GM12878 (cell line): ENCODE data around the gene TUT4. TPM values are rescaled to one million over a fixed set of nuclear protein-coding genes. Genes with fewer than 3 reads are reported as not detected.

Source experiments
- FOXM1 ChIP-seq: IDR thresholded peaks from 2 replicates; pipeline ENCODE4 v1.6.1; 2012; ENCODE audit warnings: low read depth, mild to moderate bottlenecking, inconsistent platforms, low read length, moderate library complexity
- NFIC ChIP-seq: IDR thresholded peaks from 2 replicates; pipeline ENCODE4 v1.6.1; 2012; ENCODE audit warnings: low read depth, mild to moderate bottlenecking, inconsistent platforms, low read length, moderate library complexity
- NR2C2 ChIP-seq: IDR thresholded peaks from 2 replicates; pipeline ENCODE4 v1.6.1; 2011; ENCODE audit warnings: borderline replicate concordance, low read depth; ENCODE audit not compliant: control insufficient read depth, insufficient read length
- SIX5 ChIP-seq: IDR thresholded peaks from 2 replicates; pipeline ENCODE4 v1.6.1; 2011; ENCODE audit warnings: mild to moderate bottlenecking, low read depth, low read length, moderate library complexity; ENCODE audit not compliant: severe bottlenecking
- YY1 ChIP-seq: IDR thresholded peaks from 2 replicates; pipeline ENCODE4 v1.6.1; 2011; ENCODE audit warnings: low read depth, mild to moderate bottlenecking, low read length
- ZNF217 ChIP-seq: fragments of 450-650 bp; IDR thresholded peaks from 2 replicates; pipeline ENCODE4 v1.6.1; 2017; ENCODE audit warnings: antibody characterized with exemption, mild to moderate bottlenecking
- polyA plus RNA-seq, 11 experiments: library from polyadenylated mRNA; depleted of rRNA in 4 of 11; unstranded in 6 of 11; stranded (reverse) in 5 of 11; fragments of >200 nt; fragmentation: Nextera tagmentation in 4 of 11; fragmentation: Illumina TruSeq in 1 of 11; extraction: Ambion mirVana in 4 of 11; extraction: Trizol in 1 of 11; gene quantifications; 1 replicate in 1 of 11; 2 replicates in 10 of 11; pipeline versions ENCODE4 v1.2.1 to v1.2.3, GENCODE V29; 2011 to 2016; ENCODE audit warnings: inconsistent platforms in 2 of 11, missing spikeins in 2 of 11, low read depth in 1 of 11
- total RNA-seq, 4 experiments: library from RNA; depleted of rRNA in 3 of 4; stranded (reverse); fragments of >200 nt in 3 of 4; fragmentation: Illumina TruSeq in 1 of 4; extraction: Trizol in 1 of 4; gene quantifications; 2 replicates each; pipeline versions ENCODE4 v1.2.1 to v1.2.3, GENCODE V29; 2013 to 2021
- TF ChIP-seq, protein P1 (sequence below): IDR thresholded peaks from 2 replicates; pipeline ENCODE4 v1.6.1; 2011; ENCODE audit warnings: mild to moderate bottlenecking, low read depth, low read length, moderate library complexity; ENCODE audit not compliant: insufficient replicate concordance
- TF ChIP-seq, protein P2 (sequence below): IDR thresholded peaks from 2 replicates; pipeline ENCODE4 v1.6.1; 2012; ENCODE audit warnings: mild to moderate bottlenecking, low read depth, low read length
- TF ChIP-seq, protein P3 (sequence below): fragments of 450-650 bp; IDR thresholded peaks from 2 replicates; pipeline ENCODE4 v1.6.1; 2017; ENCODE audit warnings: antibody characterized with exemption, mild to moderate bottlenecking, moderate library complexity

The TUT4 gene
- total and polyA plus RNA-seq, 10 of the 15 experiments (the other 5 are each of a cell fraction or from before 2014, with no cell fraction given), result 9.4 to 40.7 (median 27.6) TPM

DNA sequence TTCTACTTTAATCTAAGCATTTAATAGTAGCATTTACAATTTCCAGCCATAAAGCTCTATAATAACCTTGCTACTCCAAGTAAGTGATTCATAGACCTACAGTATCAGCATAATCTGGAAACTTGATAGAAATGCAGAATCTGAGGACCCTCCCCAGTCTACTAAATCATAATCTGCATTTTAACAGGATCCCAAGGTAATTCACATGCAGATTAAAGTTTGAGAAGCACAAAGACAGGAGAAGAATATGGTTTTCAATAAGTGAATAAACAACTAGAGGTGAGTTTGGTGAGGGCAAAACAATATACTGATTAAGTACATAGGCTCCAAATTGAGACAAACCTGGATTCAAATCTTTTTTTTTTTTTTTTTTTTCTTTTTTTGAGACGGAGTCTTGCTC is 91.1 kb downstream of the TUT4 start (continued):
- TF ChIP-seq, protein P1, sequence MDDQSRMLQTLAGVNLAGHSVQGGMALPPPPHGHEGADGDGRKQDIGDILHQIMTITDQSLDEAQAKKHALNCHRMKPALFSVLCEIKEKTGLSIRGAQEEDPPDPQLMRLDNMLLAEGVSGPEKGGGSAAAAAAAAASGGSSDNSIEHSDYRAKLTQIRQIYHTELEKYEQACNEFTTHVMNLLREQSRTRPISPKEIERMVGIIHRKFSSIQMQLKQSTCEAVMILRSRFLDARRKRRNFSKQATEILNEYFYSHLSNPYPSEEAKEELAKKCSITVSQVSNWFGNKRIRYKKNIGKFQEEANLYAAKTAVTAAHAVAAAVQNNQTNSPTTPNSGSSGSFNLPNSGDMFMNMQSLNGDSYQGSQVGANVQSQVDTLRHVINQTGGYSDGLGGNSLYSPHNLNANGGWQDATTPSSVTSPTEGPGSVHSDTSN, result no peak
- TF ChIP-seq NR2C2, result no peak
- no peak for TF ChIP-seq YY1
- no peak for TF ChIP-seq NFIC
- TF ChIP-seq, protein P2, sequence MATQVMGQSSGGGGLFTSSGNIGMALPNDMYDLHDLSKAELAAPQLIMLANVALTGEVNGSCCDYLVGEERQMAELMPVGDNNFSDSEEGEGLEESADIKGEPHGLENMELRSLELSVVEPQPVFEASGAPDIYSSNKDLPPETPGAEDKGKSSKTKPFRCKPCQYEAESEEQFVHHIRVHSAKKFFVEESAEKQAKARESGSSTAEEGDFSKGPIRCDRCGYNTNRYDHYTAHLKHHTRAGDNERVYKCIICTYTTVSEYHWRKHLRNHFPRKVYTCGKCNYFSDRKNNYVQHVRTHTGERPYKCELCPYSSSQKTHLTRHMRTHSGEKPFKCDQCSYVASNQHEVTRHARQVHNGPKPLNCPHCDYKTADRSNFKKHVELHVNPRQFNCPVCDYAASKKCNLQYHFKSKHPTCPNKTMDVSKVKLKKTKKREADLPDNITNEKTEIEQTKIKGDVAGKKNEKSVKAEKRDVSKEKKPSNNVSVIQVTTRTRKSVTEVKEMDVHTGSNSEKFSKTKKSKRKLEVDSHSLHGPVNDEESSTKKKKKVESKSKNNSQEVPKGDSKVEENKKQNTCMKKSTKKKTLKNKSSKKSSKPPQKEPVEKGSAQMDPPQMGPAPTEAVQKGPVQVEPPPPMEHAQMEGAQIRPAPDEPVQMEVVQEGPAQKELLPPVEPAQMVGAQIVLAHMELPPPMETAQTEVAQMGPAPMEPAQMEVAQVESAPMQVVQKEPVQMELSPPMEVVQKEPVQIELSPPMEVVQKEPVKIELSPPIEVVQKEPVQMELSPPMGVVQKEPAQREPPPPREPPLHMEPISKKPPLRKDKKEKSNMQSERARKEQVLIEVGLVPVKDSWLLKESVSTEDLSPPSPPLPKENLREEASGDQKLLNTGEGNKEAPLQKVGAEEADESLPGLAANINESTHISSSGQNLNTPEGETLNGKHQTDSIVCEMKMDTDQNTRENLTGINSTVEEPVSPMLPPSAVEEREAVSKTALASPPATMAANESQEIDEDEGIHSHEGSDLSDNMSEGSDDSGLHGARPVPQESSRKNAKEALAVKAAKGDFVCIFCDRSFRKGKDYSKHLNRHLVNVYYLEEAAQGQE, result no peak
- no peak for TF ChIP-seq FOXM1
- no peak for TF ChIP-seq ZNF217
- TF ChIP-seq, protein P3, sequence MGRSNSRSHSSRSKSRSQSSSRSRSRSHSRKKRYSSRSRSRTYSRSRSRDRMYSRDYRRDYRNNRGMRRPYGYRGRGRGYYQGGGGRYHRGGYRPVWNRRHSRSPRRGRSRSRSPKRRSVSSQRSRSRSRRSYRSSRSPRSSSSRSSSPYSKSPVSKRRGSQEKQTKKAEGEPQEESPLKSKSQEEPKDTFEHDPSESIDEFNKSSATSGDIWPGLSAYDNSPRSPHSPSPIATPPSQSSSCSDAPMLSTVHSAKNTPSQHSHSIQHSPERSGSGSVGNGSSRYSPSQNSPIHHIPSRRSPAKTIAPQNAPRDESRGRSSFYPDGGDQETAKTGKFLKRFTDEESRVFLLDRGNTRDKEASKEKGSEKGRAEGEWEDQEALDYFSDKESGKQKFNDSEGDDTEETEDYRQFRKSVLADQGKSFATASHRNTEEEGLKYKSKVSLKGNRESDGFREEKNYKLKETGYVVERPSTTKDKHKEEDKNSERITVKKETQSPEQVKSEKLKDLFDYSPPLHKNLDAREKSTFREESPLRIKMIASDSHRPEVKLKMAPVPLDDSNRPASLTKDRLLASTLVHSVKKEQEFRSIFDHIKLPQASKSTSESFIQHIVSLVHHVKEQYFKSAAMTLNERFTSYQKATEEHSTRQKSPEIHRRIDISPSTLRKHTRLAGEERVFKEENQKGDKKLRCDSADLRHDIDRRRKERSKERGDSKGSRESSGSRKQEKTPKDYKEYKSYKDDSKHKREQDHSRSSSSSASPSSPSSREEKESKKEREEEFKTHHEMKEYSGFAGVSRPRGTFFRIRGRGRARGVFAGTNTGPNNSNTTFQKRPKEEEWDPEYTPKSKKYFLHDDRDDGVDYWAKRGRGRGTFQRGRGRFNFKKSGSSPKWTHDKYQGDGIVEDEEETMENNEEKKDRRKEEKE, result no peak
- no peak for TF ChIP-seq SIX5
